ENCODE data around the gene MYOM3. TPM values are rescaled to one million over a fixed set of nuclear protein-coding genes. Genes with fewer than 3 reads are reported as not detected.
A peak's percentile ranks its signal among the peaks of the same experiment; 100 is the strongest.

MYOM3 gene
- total and polyA plus RNA-seq, 7 donors: under 0.01 to 3.7 (median 3.0) TPM; not detected in 2

DNA sequence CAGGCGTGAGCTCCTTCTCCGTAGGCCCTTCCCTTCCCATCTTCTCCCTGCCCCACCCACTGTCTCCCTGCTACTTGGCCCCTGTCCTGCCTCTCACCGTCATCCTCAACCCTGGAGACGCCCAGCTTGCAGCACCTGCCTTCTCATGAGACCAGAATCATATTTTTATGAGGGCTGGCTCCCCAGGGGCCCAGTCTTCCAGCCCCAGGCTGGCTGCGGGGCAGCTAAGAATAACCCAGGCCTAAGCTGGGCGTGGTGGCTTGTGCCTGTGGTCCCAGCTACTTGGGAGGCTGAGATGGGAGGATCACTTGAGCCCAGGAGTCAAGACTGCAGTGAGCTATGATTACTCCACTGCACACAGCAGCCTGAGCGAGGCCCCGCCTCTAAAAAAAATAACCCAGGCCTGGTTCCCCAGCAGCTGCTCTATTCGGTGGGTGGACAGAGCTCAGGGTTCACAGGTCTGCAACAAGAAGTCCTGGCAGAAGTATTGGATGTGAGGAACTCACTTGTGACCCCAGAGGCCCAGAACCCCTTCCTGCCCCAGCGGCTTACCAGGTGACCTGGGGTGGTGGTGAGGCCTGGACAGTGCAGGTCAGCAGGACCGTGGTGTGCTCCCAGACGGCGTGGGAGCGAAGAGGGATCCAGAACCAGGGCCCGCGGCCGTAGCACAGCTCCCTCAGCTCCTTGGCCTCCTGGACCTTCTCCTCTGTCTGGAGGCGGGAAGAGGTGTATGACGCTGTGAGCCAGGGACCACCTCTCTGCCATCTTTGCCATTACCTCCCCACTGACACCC lies 6.4 kb downstream of the MYOM3 start:
- Histone ChIP-seq H3K9me3 (no peaks in the 10 kb centered on the region), H3K4me1 (peaks cover 0 to 15% (median 9%) of the 10 kb centered on the region in 4 donors), H3K4me3 (no peak overlapping the region), H3K27ac (no peak overlapping the region), H3K27me3 (no peaks in the 10 kb centered on the region), H3K36me3 (no peaks in the 10 kb centered on the region)
- TF ChIP-seq, protein P1, sequence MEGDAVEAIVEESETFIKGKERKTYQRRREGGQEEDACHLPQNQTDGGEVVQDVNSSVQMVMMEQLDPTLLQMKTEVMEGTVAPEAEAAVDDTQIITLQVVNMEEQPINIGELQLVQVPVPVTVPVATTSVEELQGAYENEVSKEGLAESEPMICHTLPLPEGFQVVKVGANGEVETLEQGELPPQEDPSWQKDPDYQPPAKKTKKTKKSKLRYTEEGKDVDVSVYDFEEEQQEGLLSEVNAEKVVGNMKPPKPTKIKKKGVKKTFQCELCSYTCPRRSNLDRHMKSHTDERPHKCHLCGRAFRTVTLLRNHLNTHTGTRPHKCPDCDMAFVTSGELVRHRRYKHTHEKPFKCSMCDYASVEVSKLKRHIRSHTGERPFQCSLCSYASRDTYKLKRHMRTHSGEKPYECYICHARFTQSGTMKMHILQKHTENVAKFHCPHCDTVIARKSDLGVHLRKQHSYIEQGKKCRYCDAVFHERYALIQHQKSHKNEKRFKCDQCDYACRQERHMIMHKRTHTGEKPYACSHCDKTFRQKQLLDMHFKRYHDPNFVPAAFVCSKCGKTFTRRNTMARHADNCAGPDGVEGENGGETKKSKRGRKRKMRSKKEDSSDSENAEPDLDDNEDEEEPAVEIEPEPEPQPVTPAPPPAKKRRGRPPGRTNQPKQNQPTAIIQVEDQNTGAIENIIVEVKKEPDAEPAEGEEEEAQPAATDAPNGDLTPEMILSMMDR (IDR thresholded peaks at IDR 0.05): no peak
- no peak for TF ChIP-seq EP300 (IDR thresholded peaks at IDR 0.05)
- DNase-seq: no peak
- intact Hi-C loops (cut with DNase I): no loop called here
- WGBS, 2 donors: 56 to 78% methylated on average over 19 of the region's 19 CpGs

DNA sequence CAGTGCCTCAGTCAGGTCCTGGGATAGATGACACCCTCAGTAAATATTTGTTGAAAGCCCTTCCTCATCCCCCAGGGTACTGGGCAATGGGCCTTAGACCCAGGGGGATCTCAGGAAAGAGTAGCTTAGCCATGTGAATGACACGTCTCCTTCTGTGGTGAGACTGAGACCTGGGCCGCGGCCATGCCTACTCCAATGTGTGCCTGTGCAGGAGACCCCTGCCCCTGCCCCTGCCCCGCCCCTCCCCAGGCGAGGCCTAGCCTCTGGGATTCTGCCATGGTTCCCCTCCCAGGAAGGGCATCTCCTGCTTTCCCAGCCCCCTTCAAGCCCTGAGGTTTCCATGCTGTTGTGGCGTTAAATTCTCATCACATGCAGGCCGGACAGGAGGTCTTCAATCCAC lies 7.1 kb downstream of the MYOM3 start:
- H3K4me1 ChIP-seq: peaks cover 0 to 15% (median 9%) of the 10 kb centered on the region in 4 donors
- TF ChIP-seq, protein P1 (IDR thresholded peaks at IDR 0.05): no peak
- TF ChIP-seq POLR2A (IDR thresholded peaks at IDR 0.05) (no peak), POLR2AphosphoS5 (IDR thresholded peaks at IDR 0.05) (no peak), EP300 (IDR thresholded peaks at IDR 0.05) (no peak)
- DNase-seq: no peak
- no peaks in the 10 kb centered on the region for H3K27me3 ChIP-seq
- no peak overlapping the region for H3K27ac ChIP-seq
- no peak overlapping the region for H3K4me3 ChIP-seq
- no peaks in the 10 kb centered on the region for H3K36me3 ChIP-seq
- no peaks in the 10 kb centered on the region for H3K9me3 ChIP-seq
- intact Hi-C loops (cut with DNase I): no loop called here
- WGBS, 2 donors: 85 to 86% methylated on average over 7 of the region's 7 CpGs

DNA sequence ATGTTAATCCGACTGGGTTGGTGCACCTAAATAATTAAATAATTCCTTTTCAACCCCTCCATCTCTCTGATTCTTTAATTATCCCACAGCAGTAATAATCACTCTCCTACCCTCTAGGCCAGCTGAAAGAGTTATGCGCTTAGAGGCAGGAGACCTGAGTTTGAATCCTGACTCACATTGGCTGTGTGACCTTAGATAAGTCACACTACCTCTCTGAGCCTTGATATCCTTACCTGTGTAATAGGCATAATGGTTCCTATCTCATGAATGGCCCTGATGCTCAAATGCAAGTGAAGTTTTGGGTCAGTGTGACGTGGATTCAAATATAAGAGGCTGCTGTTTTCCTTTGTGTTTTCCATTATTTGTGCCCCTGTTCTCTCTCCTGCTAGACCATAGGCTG lies 8.1 kb downstream of the MYOM3 start:
- DNase-seq: no peak
- TF ChIP-seq POLR2AphosphoS5 (IDR thresholded peaks at IDR 0.05): no peak
- TF ChIP-seq EP300 (IDR thresholded peaks at IDR 0.05): no peak
- TF ChIP-seq, protein P1 (IDR thresholded peaks at IDR 0.05): no peak
- TF ChIP-seq POLR2A (IDR thresholded peaks at IDR 0.05): no peak
- Histone ChIP-seq H3K27me3 (no peaks in the 10 kb centered on the region), H3K9me3 (no peaks in the 10 kb centered on the region), H3K27ac (no peak overlapping the region), H3K4me1 (peaks cover 0 to 15% (median 9%) of the 10 kb centered on the region in 4 donors), H3K4me3 (no peak overlapping the region), H3K36me3 (no peaks in the 10 kb centered on the region)
- WGBS, 2 donors: 93 to 95% methylated on average over 3 of the region's 3 CpGs
- intact Hi-C loops (cut with DNase I): no loop called here

DNA sequence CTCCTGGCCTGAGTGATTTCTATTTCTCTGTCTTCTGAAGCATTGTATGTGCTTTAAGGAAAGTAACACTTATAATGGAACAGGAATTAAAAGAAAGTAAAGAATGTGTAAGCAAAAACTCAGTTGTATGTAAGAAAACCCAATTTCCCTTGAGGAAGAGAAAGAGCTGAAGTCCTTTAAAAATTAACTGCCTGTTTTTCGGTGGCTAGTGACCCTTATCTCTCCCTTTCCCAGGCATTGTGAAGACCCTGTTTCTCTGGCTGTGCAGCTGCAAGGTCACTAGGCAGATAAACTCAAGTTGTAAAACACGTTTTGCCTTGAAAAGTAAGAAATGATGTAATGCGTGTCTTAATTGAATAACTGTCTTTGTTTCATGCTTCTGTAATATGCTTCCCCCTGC lies 8.5 kb downstream of the MYOM3 start:
- Histone ChIP-seq H3K27ac (peak overlapping the region in 1 of 4 donors; percentile 53), H3K4me3 (no peak overlapping the region), H3K27me3 (no peaks in the 10 kb centered on the region), H3K36me3 (no peaks in the 10 kb centered on the region), H3K4me1 (peaks cover 0 to 15% (median 9%) of the 10 kb centered on the region in 4 donors), H3K9me3 (no peaks in the 10 kb centered on the region)
- intact Hi-C loops (cut with DNase I): no loop called here
- TF ChIP-seq POLR2A (IDR thresholded peaks at IDR 0.05) (no peak), EP300 (IDR thresholded peaks at IDR 0.05) (no peak), POLR2AphosphoS5 (IDR thresholded peaks at IDR 0.05) (no peak)
- TF ChIP-seq, protein P1 (IDR thresholded peaks at IDR 0.05): no peak
- DNase-seq: no peak
- 37 to 52% methylated on average over 3 of the region's 3 CpGs for WGBS, 2 donors
